Astrocyte (in vitro differentiated cells and primary cell): ENCODE measurements around the gene ADIPOQ.

Source experiments
- EZH2 ChIP-seq: IDR thresholded peaks from 2 replicates; pipeline ENCODE4 v1.6.1; 2012; ENCODE audit warnings: mild to moderate bottlenecking, low read length, inconsistent platforms; ENCODE audit not compliant: insufficient read depth
- TF ChIP-seq, protein P1 (sequence below): IDR thresholded peaks from 2 replicates; pipeline ENCODE4 v1.5.1; 2011; ENCODE audit warnings: low read depth, mild to moderate bottlenecking, inconsistent platforms, low read length, moderate library complexity; ENCODE audit not compliant: insufficient read depth

DNA sequence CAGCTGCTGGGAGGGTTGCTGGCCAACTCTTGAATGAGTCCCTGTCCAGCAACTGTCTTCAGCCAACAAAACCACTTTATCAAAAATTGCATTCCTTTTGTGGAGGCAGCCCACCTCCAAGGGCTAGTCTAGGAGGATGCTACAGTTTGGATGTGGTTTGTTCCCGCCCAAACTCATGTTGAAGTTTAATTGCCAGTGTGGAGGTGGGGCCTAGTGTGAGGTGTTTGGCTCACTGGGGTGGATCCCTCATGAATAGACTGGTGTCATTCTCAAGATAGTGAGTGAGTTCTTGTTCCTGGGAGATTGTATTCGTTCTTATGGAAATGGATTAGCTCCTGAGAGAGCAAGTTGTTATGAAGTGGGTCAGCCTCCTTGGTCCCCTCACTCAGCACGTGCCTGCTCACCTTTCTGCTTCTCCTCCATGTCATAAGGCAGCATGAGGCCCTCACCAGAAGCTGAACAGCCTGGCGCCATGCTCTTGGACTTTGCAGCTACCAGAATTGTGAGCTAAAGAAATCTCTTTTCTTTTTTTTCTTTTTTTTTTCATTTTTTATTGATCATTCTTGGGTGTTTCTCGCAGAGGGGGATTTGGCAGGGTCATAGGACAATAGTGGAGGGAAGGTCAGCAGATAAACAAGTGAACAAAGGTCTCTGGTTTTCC lies 32.0 kb upstream of the ADIPOQ start:
- TF ChIP-seq, protein P1, sequence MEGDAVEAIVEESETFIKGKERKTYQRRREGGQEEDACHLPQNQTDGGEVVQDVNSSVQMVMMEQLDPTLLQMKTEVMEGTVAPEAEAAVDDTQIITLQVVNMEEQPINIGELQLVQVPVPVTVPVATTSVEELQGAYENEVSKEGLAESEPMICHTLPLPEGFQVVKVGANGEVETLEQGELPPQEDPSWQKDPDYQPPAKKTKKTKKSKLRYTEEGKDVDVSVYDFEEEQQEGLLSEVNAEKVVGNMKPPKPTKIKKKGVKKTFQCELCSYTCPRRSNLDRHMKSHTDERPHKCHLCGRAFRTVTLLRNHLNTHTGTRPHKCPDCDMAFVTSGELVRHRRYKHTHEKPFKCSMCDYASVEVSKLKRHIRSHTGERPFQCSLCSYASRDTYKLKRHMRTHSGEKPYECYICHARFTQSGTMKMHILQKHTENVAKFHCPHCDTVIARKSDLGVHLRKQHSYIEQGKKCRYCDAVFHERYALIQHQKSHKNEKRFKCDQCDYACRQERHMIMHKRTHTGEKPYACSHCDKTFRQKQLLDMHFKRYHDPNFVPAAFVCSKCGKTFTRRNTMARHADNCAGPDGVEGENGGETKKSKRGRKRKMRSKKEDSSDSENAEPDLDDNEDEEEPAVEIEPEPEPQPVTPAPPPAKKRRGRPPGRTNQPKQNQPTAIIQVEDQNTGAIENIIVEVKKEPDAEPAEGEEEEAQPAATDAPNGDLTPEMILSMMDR, result no peak
- TF ChIP-seq EZH2, result no peak
